GM18858 (cell line): ENCODE results near the gene CHPF2.

Source experiments
- ATAC-seq: cut with Tn5 transposase; IDR thresholded peaks from one replicate; pipeline ENCODE4 v1.9.1; 2021; ENCODE audit not compliant: unreplicated experiment

Gene CHPF2

DNA sequence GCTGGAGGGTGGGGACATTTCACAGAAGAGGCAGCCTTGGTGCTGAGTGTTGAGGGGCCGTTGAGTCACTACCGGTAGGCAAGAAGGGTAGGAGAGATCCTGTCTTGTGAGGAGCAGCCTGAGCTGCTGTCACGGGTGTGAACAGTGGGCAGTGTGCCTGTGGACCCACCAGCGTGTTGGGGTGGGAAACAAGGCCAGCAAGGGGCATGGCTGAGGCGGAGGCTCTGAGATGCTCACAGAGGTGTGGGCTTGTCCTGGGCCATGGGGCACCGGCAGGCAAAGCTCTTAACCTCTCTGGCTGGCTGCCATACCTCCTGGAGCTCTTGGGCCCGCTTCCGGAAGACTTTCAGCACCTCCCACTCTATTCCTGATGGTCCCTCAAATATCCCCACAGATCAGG, 49.8 kb downstream of the CHPF2 start:
- no peak for ATAC-seq

GRCh38 chr7:151283302-151283701, 51.0 kb downstream of the CHPF2 start:
- ATAC-seq: no peak

GRCh38 chr7:151286148-151286547, 53.9 kb downstream of the CHPF2 start:
- ATAC-seq: no peak
